ENCODE results near the gene MFSD12.

GRCh38 chr19:3565139-3565538 is 7.8 kb upstream of the MFSD12 start:
- TF ChIP-seq CTCF (conservative IDR thresholded peaks at IDR 0.05; ENCODE audit: low read depth, low read length) (no peak), EZH2 (IDR thresholded peaks at IDR 0.05; ENCODE audit: borderline replicate concordance, low read depth, low read length, poor library complexity, severe bottlenecking) (no peak)

Data from A673 (cell line).